Forelimb muscle (tissue), 1 donor: ENCODE results near the gene CX3CR1. TPM values are rescaled to one million over a fixed set of nuclear protein-coding genes. Genes with fewer than 3 reads are reported as not detected.
"Not testable (repeated sequence)": the region's sequence is repeated elsewhere in the genome, so short reads cannot be mapped to it uniquely, and the experiment has no call there.

Experiments
- DNase-seq: peaks from one replicate; pipeline ENCODE4 v3.0.0-alpha.2; 2013; ENCODE audit warnings: low read depth
- polyA plus RNA-seq: library from polyadenylated mRNA; unstranded; fragments of 120-200 nt; gene quantifications from one replicate; pipeline ENCODE4 v1.2.1, GENCODE V29; 2013; ENCODE audit not compliant: insufficient read length

CX3CR1 gene
- polyA plus RNA-seq, 1 donor = 4.2 TPM

GRCh38 chr3:39267631-39268548 is 11.9 kb downstream of the CX3CR1 start:
- DNase-seq = no peak

DNA sequence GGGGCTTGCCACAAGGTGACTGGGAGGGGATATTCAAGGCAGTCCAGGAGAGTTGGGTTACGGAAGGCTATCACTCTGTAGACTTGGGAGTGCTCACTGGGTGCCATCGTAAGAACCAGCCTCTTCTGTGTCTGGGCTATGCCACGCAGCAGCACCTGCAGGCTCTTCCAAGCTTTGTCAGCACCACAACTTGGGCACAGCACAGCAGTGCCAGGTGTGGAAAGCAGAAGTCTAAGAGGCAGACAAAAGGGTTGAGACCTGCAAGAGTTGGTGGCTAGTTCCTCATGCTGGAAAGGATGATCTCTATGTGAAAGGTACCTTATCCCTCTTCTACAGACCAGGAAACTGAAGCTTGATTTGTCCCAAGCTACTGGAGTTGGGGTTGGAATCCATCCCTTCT is 15.8 kb downstream of the CX3CR1 start:
- no peak for DNase-seq

DNA sequence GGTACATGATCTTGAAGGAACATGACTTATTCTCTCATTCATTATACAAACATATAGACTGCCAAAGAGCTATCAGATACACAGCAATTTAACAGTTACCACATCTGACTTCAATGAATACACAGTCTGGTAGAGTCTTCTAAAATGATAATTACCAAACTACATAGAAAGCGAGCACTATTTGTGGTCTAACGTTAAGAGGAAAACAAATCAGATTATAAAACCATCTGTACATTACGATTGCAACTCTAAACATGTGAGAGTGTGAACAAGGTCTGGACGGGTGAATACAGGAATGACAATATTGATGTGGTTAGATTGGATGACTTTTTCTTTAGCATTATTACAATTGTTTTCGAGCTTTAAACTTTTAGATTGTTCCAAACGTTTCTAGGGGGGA is 16.3 kb downstream of the CX3CR1 start:
- DNase-seq = no peak

DNA sequence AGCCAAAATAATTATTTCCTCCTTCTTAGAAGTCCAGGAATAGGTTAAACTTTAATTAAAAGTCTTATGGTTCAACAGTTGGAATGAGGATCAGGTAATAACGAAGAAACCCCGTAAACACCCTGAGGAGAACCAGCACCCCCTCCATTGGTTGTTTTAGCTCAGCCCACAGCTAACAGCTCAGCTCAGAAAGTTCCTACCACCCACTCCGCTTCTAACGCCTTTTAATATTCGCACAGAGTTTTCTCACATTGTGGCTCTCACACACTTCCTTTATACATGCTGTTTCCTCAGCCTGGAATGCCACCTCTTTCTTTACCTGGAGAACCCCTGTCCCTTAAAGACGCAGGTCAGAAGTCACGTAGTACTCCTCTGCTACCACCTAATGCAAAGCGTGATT is 17.0 kb downstream of the CX3CR1 start:
- DNase-seq = no peak

- no peak for DNase-seq
Observed at GRCh38 chr3:39261726-39262125, 18.1 kb downstream of the CX3CR1 start.

DNA sequence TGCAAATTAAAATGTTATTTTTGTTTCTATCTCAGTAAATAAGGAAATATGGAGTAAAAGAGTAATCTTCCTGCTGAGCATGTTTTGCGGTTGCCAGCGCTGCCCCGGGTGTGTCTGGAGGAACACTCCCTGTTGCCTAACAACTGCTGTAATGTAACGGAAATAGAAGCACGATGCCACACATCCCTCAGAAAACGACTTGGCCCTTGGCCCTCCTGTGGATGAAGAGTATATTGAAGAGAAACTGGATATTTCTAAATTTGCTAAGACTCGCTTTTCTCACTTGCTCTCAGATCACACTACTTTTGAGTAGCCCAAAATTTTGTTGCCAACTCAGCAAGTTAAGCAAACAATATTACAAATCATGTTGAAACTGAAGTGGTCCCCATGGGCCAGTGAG is 18.9 kb downstream of the CX3CR1 start:
- DNase-seq = peak; percentile 47

DNA sequence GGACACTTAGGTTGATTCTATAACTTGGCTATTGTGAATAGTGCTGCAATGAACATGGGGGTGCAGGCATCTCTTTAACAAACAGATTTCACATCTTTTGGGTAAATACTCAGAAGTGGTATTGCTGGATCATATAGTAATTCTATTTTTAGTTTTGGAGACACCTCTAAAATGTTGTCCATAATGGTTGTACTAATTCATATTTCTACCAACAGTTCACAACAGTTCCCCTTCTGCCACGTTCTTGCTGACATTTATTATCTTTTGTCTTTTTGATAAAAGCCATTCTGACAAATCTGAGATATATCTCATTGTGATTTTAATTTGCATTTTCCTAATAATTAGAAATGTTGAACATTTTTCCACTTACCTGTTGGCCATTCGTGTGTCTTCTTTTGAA is 19.5 kb downstream of the CX3CR1 start:
- DNase-seq = no peak

DNA sequence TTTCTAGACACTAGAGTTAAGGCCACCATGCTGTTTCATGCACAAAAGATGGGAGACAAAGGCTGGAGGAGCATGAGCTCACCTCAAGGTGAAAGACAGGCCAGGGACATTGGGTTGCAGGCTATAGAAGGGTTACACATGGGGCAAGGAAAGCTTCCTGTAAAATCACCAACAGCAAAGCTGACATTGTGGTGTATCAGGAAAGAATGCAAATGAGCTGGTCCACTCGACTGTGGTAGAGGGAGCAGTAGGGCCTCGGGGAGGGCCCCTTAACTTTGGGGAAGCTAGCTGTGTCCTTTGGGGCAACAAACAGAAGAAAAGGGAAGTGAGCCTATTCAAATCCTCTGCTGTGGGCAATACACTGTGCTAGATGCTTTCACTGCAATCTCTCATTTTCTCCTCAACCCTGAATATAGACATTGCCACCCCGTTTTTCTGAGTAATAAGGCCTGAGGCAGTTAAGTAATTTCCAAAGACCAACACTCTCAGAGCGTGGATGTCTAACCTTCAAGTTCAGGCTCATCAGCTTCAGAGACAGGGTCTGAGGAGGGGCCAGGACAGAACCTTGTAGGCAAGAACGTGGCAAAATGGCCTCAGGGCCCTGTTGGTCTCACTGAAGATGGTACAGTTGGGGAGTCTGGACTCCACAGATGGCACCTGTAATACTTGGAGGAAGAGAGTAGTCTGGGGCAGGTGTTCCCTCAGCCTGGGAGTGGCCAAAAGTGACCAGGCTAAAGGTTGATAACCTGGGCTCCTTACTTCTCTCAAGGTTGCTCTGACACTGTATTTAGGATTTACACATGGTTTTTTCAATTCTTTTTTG is 24.1 kb downstream of the CX3CR1 start:
- no peak for DNase-seq

DNA sequence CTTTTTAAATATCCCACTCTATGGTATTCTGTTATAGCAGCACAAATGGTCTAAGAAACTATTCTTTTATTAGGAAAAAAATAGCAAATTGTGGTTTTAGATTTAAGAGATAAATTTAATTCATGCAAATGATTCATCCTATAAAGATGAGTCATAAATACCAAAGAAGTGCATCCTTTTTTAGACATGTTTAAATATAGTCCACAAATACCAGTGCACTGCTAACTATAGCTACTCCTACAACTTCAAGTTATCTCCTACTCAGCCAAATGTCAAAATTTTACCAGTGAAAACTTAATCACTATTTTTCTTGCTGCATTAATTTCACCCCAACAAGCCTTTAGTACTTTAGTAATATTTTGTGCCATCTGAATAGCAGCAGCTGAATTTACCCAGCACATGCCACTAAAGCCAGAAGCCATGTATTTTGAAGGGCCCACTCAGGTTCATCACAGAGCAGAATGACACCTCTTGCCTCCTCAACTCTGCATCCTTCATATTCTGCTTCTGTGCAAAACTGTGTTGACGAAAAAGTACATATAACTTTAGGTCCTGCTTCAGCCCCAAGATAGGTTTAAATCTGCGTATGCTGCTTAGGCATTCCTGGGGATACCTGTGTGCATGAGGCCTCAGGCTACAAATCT is 24.9 kb downstream of the CX3CR1 start:
- no peak for DNase-seq

DNA sequence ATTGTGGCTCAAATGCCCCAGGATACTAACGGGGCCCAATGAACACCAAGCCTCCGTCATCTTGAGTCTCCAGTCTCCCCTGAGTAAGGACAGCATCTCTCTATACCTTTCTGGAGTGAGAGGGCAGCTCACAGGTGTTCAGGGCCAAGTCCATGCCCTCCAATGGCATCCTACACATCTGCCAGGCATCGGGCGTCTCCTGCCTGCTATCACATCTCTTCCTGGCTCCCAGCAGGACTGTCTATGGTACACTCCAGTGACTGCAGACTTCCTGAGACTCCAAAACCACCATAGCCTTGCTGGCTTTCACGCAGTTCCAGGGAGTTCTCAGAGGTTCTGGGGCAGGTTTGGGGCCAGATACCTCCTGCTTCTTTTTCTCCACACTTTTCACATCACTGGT is 28.3 kb downstream of the CX3CR1 start:
- no peak for DNase-seq

DNA sequence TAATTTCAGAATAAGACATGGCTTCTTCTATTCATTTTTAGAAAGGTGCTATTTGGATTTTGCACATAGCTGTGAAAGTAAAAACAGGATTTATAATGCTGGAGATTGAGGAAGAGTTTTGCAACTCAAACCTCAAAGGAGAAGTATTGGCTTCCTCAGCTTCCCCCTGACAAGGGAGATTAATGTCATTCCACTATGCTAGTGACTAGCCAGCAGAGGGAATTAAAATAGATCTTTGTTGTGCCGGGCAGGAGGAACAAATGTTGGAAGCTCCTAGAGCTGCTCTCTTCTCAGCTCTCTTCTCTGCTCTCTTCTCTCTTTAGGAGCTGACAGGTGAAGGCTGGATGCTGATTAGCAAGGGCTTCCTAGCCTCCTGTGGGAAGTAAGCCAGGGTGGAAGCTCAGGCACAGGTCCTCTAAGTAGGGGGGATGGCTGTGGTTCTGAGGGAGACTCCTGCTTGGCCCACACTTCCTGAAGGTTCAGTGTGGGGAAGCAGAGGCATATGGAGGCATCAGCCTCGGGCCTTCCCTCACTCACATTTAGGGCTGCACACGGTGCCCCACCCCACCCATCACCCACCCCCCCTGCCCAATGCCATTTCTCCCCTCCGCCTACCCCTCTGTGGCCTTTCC is 29.6 kb downstream of the CX3CR1 start:
- no peak for DNase-seq

- no peak for DNase-seq
Observed at GRCh38 chr3:39249453-39250115, 30.3 kb downstream of the CX3CR1 start.

- no peak for DNase-seq
Observed at GRCh38 chr3:39241561-39241960, 38.3 kb downstream of the CX3CR1 start.

GRCh38 chr3:39237027-39237426 is 42.8 kb downstream of the CX3CR1 start:
- no peak for DNase-seq

GRCh38 chr3:39234651-39235050 is 45.2 kb downstream of the CX3CR1 start:
- DNase-seq = no peak

GRCh38 chr3:39232859-39233258 is 47.0 kb downstream of the CX3CR1 start:
- no peak for DNase-seq

- no peak for DNase-seq
Observed at GRCh38 chr3:39230453-39230852, 49.4 kb downstream of the CX3CR1 start.

- DNase-seq = no peak
Observed at GRCh38 chr3:39228496-39228895, 51.3 kb downstream of the CX3CR1 start.

DNA sequence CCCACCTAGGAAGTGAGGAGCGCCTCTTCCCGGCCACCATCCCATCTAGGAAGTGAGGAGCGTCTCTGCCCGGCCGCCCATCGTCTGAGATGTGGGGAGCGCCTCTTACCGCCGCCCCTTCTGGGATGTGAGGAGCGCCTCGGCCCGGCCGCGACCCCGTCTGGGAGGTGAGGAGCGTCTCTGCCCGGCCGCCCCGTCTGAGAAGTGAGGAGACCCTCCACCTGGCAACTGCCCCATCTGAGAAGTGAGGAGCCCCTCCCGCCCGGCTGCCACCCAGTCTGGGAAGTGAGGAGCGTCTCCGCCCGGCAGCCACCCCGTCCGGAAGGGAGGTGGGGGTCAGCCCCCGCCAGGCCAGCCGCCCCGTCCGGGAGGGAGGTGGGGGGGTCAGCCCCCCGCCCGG is 52.2 kb downstream of the CX3CR1 start:
- not testable (repeated sequence) for DNase-seq

DNA sequence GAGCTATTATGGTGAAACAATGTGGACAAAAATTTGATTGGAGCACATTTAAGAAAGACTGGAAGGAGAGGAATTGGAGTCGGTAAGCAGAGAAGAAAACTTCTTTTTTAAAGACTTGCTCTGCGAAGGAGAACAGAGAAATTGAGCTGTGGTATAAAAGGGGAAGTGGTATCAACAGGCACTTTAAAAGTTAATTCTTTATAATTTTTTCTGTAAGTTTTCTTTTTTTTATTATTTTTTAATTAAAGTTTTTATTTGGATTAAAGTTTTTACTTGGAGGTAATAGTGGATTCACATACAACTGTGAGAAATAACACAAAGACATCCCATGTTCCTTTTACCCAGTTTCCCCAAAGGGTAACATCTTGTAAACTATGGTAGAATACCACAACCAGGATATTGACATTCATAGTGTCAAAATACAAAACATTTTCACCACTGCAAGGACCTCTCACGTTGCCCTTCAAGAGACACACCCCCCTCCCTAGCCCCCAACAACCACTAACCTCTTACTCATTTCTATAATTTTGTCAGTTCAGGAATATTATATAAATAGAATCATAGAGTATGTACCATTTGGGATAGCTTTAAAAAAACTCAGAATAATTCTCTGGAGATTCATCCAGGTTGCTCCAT is 53.6 kb downstream of the CX3CR1 start:
- DNase-seq = no peak

DNA sequence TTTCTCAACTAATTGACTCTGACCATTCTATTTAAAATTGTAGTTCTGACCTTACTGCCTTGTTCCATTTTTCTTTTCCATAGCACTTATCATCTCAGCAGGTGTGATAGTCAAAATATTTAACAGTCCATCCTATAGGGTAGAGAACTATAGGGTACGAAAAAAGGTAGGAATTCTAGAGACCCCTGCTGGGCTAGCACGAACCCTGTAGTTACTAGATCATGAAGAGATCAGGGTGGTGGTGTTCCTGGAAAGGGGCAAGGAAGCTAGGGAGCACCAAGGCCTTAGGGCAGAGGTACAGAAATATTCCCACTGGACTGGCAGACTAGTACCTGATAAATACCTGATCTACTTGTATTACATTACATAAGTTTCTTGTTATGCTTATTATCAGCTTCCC is 55.5 kb downstream of the CX3CR1 start:
- DNase-seq = no peak
